Panc1 (cell line): Measurements from ENCODE around the gene MGMT.

Experiments
- POLR2AphosphoS5 ChIP-seq: IDR thresholded peaks from 2 replicates; pipeline ENCODE4 v1.6.1; 2012; ENCODE audit warnings: mild to moderate bottlenecking, low read depth, low read length, moderate library complexity
- TF ChIP-seq, protein P1 (sequence below): fragments of 450-650 bp; IDR thresholded peaks from 2 replicates; pipeline ENCODE4 v1.5.1; 2017; ENCODE audit warnings: mild to moderate bottlenecking

- TF ChIP-seq POLR2AphosphoS5: no peak
- TF ChIP-seq, protein P1, sequence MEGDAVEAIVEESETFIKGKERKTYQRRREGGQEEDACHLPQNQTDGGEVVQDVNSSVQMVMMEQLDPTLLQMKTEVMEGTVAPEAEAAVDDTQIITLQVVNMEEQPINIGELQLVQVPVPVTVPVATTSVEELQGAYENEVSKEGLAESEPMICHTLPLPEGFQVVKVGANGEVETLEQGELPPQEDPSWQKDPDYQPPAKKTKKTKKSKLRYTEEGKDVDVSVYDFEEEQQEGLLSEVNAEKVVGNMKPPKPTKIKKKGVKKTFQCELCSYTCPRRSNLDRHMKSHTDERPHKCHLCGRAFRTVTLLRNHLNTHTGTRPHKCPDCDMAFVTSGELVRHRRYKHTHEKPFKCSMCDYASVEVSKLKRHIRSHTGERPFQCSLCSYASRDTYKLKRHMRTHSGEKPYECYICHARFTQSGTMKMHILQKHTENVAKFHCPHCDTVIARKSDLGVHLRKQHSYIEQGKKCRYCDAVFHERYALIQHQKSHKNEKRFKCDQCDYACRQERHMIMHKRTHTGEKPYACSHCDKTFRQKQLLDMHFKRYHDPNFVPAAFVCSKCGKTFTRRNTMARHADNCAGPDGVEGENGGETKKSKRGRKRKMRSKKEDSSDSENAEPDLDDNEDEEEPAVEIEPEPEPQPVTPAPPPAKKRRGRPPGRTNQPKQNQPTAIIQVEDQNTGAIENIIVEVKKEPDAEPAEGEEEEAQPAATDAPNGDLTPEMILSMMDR: no peak
Measured at GRCh38 chr10:129505500-129506075, 38.5 kb downstream of the MGMT start.
